Stimulated activated CD4-positive, alpha-beta T cell treated with anti-CD3 and anti-CD28 coated beads, TNF-alpha, amount 100 ng/mL, for 4 hours (primary cell): ENCODE results near the gene SHISA6.
"Not testable (repeated sequence)": the region's sequence is repeated elsewhere in the genome, so short reads cannot be mapped to it uniquely, and the experiment has no call there.

ENCODE experiments used
- DNase-seq, 3 experiments: peaks; one replicate each; pipeline ENCODE4 v3.0.0-alpha.2; 2020; ENCODE audit warnings: low read depth in 3 of 3

SHISA6 gene

DNA sequence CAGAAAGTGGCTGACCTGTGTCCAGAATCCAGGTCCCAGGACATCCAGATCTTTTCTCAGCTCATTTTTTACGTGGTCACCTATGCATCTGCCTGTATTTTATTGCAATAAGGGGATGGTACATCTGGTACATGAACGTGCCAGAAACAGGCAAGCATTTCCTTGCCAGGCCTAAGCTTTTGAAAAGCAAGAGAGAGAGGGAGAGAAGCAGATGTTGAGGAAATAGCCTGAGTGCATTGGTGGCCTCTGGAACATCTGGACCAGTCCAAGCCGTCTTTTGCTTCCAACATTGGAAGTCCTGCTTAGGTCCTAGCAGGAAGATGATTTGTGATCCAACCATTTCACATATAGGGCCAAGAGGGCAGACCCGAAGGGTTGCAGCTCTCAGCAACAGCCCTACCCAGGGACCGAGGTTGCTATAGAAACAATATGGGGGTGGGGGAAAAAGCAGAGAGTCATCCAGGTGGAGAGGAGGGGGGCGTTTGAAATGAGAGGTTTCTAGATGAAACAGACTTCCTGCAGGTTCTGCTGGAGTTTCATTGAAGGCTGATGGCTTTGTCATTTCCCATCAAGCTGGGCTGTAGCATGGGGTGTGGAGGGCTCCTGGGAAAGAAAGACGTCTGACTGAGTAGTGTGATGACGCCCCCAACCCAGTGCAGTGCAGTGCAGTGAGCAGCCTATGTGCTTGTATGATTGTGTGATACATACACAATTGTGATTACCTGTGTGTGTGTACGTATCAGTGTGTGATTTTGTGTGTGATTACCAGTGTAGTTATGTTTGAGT is 61.6 kb downstream of the SHISA6 start:
- no peak for DNase-seq

DNA sequence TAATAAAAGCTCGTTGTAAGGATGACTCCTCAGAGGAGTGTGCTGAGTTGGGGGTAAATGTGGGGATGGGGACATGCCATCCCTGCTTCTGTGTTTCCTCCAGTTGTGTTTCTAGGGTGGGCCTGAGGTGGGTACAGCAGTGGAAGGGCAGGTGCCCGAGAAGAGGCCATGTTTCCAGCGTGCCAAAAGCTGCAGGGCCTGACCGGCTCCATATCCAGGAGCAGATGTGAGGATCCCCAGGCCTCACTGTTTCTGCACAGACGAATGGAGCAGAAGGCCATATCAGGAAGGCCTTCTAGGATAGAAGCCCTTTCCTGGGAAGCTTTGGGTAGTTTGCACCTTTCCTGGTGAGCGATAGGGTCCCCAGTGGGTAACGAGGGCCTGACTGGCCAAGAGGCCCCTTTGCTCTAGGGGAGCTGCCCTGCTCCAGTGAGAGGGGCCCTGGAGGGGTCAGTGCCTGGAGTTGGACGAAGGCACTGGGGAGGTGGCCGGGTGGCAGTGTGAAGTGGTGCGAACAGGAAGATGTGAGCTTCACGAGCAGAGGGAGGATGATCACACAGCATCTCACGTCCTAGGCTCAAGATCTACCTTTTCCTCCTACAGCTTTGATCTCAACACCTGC is 62.9 kb downstream of the SHISA6 start:
- DNase-seq: no peak

GRCh38 chr17:11304568-11304967 is 63.6 kb downstream of the SHISA6 start:
- DNase-seq: no peak

GRCh38 chr17:11305524-11305923 is 64.5 kb downstream of the SHISA6 start:
- DNase-seq: no peak

DNA sequence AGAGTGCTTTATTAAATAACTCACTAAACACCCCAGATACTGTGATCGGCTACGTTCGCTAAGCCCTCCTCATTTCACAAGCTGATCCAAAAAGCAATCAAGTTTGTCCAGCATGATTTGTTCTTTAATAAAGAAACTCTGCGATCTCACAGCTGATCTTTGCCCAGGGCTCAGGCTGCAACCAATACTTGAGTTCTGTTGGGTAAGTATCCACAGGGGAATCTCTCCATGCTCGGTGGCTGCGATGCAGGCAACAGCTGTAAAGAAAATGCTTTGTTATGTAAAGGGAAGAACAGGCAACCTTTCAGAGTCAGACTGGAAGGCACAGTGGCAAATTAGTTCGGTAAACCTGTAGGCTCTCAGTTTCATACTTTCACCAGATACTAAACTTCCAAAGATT is 67.5 kb downstream of the SHISA6 start:
- no peak for DNase-seq

DNA sequence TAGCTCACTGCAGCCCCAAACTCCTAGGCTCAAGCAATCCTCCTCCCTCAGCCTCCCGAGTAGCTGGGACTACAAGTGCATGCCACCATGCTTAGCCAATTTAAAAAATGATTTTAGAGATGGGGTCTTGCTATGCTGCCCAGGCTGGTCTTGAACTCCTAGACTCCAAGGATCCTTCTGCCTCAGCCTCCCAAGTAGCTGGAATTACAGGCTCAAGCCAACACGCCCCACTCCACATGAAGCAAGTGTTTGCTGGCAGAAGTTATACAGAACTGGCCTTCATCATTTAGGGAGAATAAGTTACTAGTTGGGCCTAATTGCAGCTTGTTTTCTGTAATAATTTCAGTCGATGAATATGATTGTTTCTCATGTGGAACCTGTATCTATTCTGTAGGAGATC is 68.0 kb downstream of the SHISA6 start:
- DNase-seq: no peak

GRCh38 chr17:11309850-11310249 is 68.8 kb downstream of the SHISA6 start:
- no peak for DNase-seq

- not testable (repeated sequence) for DNase-seq
Measured at GRCh38 chr17:11316451-11316850, 75.4 kb downstream of the SHISA6 start.

- DNase-seq: no peak
Measured at GRCh38 chr17:11318207-11318606, 77.2 kb downstream of the SHISA6 start.

- DNase-seq: no peak
Measured at GRCh38 chr17:11319894-11320293, 78.9 kb downstream of the SHISA6 start.

DNA sequence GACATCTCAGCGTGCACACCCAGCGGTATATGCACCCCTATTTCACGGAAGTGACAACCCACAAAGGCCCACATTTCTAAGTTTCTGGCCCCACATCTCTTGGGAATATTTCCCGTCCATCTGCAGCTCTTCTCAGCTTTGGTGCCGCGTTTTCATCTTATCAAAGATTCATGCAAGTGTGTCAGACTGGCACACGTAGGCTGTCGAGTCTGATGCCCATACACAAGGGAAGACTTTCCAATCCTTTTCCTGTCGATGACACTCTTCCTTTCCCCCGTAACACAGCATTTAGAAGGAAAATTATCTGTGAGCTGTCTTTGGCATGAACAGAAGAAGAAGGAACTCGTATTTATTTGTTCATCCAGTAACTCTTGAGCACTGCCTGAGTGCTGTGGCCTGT is 83.0 kb downstream of the SHISA6 start:
- no peak for DNase-seq

- no peak for DNase-seq
Measured at GRCh38 chr17:11324846-11325420, 83.9 kb downstream of the SHISA6 start.

- DNase-seq: no peak
Measured at GRCh38 chr17:11326492-11326891, 85.5 kb downstream of the SHISA6 start.

- no peak for DNase-seq
Measured at GRCh38 chr17:11328770-11329169, 87.8 kb downstream of the SHISA6 start.

DNA sequence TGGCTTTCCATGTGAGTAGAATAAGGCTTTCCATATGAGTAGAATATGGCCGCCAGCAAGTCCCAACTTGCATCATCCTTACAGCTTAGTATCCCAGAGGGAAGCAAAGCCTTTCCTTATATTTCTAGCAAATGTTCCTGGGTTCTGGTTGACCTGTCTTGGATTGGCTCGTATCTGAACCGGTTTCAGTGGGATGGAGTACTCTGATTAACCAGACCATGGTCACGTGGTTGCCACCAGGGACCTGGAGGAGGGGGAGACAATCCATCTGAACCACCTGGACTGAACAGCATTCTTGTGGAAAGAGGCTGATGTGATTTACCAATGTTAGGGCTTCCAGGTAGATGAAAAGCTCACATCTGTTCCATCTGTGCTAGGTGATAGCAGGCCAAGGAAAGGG is 89.0 kb downstream of the SHISA6 start:
- DNase-seq: no peak

- DNase-seq: no peak
Measured at GRCh38 chr17:11330826-11331225, 89.8 kb downstream of the SHISA6 start.

DNA sequence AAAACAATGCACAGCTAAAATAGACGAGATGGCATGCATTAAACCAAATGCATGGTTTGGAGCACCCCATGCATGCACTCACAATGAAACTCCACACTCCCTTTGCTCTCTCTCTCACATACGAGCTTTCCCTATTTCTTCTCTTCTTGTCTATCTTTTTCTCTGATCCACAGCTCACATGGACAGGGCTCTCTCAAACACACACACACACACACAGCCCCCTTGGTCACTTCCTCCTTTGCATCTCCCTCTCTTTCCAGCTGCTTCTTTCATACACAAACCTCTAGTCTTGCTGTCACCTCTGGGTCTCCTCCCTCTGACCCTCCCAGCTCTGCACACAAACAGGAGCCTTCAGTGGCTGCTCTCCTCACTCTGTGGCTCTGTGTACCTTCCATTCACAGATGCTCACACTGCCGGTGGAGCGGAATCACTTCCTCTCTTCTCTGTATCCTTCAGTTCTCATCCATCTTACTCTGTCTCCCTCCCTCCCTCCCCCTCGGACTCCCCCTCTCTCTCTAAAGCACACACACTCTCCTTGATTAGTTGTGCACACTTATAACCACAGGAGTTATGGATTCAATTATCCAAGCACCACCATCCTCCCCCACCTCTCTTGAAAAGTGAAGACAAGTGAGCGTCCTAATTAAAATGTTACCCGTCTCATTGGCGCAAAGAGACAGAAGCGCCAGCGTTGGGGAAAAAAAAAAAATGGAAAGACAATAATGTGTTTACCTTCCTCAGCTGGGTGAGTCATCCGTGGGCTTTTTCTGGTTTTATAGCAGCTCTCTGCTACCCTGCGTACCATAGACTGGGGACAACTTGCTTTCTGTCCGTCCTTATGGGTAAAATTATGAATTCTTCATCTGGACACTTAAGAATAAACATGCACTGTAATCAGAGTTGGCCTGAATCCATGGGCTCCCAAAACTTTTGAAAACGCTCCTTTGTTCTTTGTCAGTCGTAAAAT is 90.8 kb downstream of the SHISA6 start:
- no peak for DNase-seq

DNA sequence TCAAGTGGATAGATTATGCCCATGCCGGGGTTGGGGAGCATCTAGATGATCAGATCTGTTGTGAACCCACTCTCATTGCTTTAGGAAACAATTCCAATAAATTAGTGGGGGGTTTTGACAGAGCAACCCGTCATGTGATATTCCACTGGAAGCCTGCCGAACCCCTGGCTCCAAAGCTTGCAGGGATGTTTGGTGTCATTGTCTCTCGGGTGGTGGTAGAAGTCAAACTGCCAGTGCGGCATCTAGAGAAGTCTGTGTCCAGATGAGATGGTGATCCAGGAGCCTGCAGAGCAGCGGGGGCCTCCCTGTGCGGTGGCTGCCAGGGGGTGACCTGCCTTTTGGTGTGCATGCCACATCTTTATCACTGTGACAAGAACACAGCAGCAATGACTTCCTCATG is 91.7 kb downstream of the SHISA6 start:
- DNase-seq: no peak

DNA sequence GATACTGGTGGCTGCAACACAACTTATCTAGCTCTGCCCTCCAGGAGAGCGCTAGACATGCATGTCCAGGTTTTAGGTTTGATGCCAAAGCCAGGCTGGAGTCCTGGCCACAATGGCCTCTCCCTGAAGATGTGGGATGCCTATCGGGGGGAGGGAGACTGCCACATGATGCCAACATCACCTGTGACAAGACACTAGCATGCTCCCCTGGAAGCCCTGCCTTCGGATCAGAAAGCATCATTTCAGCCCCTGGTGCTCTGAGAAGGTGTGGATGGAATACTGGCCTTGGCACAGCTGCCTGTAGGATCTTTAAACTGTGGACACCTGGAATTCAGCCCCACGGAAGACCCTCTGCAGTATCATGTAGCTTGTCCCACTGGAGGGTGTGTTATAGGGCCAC is 93.5 kb downstream of the SHISA6 start:
- no peak for DNase-seq

DNA sequence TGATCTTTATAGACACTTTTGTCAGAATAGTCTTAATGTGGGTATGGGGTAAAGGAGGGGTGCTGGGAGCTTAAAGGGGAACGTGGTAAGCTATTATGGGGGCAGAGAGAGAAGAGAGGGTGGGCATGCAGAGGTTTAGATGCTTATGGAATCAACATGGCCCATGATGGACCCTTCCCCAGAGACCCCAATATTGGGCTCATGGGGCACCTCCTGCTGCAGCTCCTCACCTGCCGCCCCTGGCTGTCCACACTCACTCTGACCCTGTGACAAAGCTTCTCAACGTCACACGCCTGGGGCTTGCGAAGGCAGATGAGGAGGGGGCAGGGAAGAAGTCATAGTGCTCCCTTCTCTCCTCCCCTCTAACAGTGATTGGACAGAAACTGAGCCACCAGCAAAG is 95.3 kb downstream of the SHISA6 start:
- DNase-seq: no peak

DNA sequence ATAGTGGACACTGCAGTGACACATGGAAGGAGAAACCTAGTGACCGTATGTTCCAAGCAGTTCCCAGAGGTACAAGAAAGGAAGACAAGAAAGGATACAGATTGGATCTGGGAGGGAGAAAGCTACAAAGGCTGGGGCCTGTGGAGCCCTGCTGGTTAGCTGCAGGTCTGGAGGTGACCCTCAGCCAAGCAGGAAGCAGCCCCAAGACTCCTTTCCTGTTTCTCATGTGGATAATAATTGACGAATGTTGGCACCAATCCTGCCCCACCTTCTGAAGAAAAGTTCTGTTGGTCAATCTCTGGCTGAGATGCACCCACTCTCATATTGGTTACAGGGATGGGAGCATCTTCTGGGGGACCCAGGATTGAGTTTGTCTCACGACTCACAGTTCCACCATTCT is 99.8 kb downstream of the SHISA6 start:
- DNase-seq: no peak

DNA sequence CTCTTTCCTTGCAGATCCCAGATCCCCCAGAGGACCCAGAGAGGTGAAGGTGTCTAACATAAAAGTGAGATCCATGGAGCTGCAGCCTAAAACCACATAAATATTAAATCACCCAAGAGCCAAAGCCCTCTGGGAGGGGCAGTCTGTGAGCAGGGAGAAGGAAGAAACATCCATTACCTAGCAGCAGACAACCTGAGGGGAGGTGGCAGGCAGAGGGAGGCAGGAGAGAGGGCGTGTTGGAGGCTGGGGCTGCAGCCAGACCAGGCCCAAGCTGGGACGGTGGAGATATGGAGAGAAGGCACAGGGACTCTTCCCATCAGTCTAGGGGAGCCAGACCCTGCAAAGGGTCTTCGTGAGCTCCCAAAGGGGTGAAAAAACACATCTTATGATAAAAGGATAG is 101.1 kb downstream of the SHISA6 start:
- no peak for DNase-seq
